Mesendoderm (in vitro differentiated cells): ENCODE data around the gene DSCAML1.

Experiments
- DNase-seq: peaks from one replicate; pipeline ENCODE4 v3.0.0; 2013
- H2AK5ac ChIP-seq: 2 replicates; pipeline ENCODE4 v1.6.1; 2013; ENCODE audit warnings: low read length, inconsistent platforms
- H2BK120ac ChIP-seq: 2 replicates; pipeline ENCODE4 v1.6.1; 2013; ENCODE audit warnings: low read depth, mild to moderate bottlenecking, low read length, moderate library complexity, mixed read lengths
- H2BK15ac ChIP-seq: replicated peaks from 2 replicates; pipeline ENCODE4 v1.6.1; 2013; ENCODE audit warnings: low read depth, mild to moderate bottlenecking, moderate library complexity
- H2BK5ac ChIP-seq: 2 replicates; pipeline ENCODE4 v1.6.1; 2013; ENCODE audit warnings: low read length, inconsistent platforms
- H3K18ac ChIP-seq: 2 replicates; pipeline ENCODE4 v1.6.1; 2013; ENCODE audit warnings: mild to moderate bottlenecking, low read length, mixed read lengths
- H3K23ac ChIP-seq: one replicate; pipeline ENCODE4 v1.6.1; 2013; ENCODE audit warnings: low read length
- H3K27ac ChIP-seq: 2 replicates; pipeline ENCODE4 v1.5.1; 2013; ENCODE audit warnings: low read depth, mild to moderate bottlenecking, inconsistent platforms, low read length, moderate library complexity
- H3K27me3 ChIP-seq: 2 replicates; pipeline ENCODE4 v1.6.1; 2013; ENCODE audit warnings: low read length, control low read depth, mild to moderate bottlenecking, inconsistent platforms; ENCODE audit not compliant: insufficient read depth, poor library complexity
- H3K36me3 ChIP-seq: 2 replicates; pipeline ENCODE4 v1.6.1; 2013; ENCODE audit warnings: low read length, inconsistent platforms; ENCODE audit not compliant: control insufficient read depth, insufficient read depth
- H3K4ac ChIP-seq: one replicate; pipeline ENCODE4 v1.6.1; 2013; ENCODE audit warnings: low read depth, mild to moderate bottlenecking, low read length, moderate library complexity
- H3K4me1 ChIP-seq: 2 replicates; pipeline ENCODE4 v1.6.1; 2013; ENCODE audit warnings: low read depth, low read length, inconsistent platforms; ENCODE audit not compliant: control insufficient read depth
- H3K4me2 ChIP-seq: 2 replicates; pipeline ENCODE4 v1.6.1; 2013; ENCODE audit warnings: low read length
- H3K4me3 ChIP-seq: 2 replicates; pipeline ENCODE4 v1.5.1; 2013; ENCODE audit warnings: mild to moderate bottlenecking, low read length
- H3K56ac ChIP-seq: one replicate; pipeline ENCODE4 v1.6.1; 2013; ENCODE audit warnings: low read length
- H3K79me1 ChIP-seq: 2 replicates; pipeline ENCODE4 v1.6.1; 2013; ENCODE audit warnings: low read length, inconsistent platforms
- H3K79me2 ChIP-seq: 2 replicates; pipeline ENCODE4 v1.6.1; 2013; ENCODE audit warnings: mild to moderate bottlenecking, low read length; ENCODE audit not compliant: control insufficient read depth, insufficient read depth
- H3K9ac ChIP-seq: 2 replicates; pipeline ENCODE4 v1.6.1; 2013; ENCODE audit warnings: low read length, inconsistent platforms
- H4K5ac ChIP-seq: one replicate; pipeline ENCODE4 v1.6.1; 2013; ENCODE audit warnings: low read length
- H4K8ac ChIP-seq: one replicate; pipeline ENCODE4 v1.6.1; 2013; ENCODE audit warnings: low read depth, mild to moderate bottlenecking, control low read depth, low read length, moderate library complexity
- WGBS: extraction: QIAGEN DNeasy Blood & Tissue Kit; methylation state at CpG from one replicate; pipeline ENCODE4 v1.1.7; 2013; ENCODE audit warnings: low lambda C conversion rate, missing lambda C conversion rate; ENCODE audit not compliant: insufficient coverage; ENCODE audit errors: extremely low coverage; 5-methylcytosine and 5-hydroxymethylcytosine counted together

The DSCAML1 gene

DNA sequence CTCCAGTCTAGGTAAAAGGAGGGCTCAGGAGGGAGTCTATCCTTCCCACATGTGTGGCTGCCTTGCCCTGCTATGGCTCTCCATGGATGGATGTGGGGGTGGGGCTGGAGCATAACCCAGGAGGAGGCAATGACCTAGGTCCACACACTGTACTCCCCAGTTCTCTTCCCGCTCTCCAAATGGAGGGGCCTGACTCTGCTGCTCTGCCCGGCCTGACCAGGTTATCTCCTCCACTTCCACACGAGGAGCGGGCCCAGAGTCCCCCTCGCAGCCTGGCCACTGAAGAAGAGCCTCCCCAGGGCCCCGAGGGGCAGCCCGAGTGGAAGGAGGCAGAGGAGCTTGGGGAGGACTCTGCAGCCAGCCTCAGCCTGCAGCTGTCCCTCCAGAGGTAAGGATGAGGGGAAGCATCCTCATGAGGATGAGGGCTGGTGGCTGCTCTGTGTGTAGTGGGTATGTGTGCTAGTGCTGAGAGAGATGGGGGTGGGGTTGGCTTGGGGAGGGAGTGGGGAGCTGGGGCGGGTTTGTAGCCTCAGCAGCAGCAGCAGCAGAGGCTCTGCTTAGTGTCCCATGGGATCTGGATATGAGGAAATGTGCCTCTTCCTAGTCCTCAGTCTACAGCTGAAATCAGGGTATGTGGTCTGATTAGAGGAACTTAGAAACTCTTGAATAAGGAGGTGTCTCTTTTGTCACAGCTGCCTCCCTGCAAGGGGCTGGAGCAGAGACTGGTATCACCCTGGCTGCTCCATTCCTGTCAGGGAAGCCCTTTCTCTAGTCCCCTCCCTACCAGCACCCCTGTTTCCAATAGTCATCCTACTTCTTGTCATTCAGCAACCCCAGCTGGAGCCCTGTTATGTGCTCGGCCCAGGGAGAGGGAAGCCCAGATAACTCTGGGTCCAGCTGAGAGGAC is 415.3 kb downstream of the DSCAML1 start:
- Histone ChIP-seq H2AK5ac (no peak overlapping the region), H3K79me1 (no peaks in the 10 kb centered on the region), H4K5ac (no peak overlapping the region), H3K56ac (no peak overlapping the region), H3K4me1 (no peaks in the 10 kb centered on the region), H3K27ac (no peak overlapping the region), H3K36me3 (no peaks in the 10 kb centered on the region), H3K4me3 (no peak overlapping the region), H3K27me3 (no peaks in the 10 kb centered on the region), H3K23ac (no peak overlapping the region), H3K9ac (no peak overlapping the region), H3K4me2 (no peak overlapping the region), H4K8ac (no peak overlapping the region), H3K79me2 (no peaks in the 10 kb centered on the region), H3K18ac (no peak overlapping the region), H2BK15ac (no peak overlapping the region), H3K4ac (no peak overlapping the region), H2BK5ac (no peak overlapping the region), H2BK120ac (no peak overlapping the region)
- no peak for DNase-seq
- WGBS: no CpG with 5 or more reads among the region's 9 CpGs

DNA sequence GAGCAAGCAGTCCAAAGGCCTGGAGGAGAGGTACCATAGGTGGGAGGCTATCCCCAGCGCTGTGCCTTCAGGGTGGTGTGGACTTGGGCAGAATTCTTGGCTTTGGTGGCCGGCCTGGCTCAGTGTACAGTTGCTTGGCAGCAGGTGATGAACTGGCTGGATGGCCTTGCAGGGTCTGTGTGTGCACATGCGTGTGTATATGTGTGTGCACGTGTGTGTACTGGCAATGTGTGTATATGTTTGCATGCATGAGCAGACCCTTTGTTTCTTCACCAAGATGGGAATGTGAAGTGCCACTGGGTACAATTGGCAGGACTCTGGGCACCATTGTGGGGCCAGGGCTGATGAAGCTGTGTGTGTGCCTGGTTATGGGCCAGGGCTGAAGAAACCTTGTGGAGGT is 416.3 kb downstream of the DSCAML1 start:
- H2BK15ac ChIP-seq: no peak overlapping the region
- H3K9ac ChIP-seq: no peak overlapping the region
- H3K18ac ChIP-seq: no peak overlapping the region
- no peaks in the 10 kb centered on the region for H3K79me1 ChIP-seq
- WGBS: no CpG with 5 or more reads among the region's 4 CpGs
- no peak overlapping the region for H3K27ac ChIP-seq
- H3K36me3 ChIP-seq: no peaks in the 10 kb centered on the region
- no peak overlapping the region for H4K8ac ChIP-seq
- H3K4me1 ChIP-seq: no peaks in the 10 kb centered on the region
- H3K4me2 ChIP-seq: no peak overlapping the region
- H2BK120ac ChIP-seq: no peak overlapping the region
- H2AK5ac ChIP-seq: no peak overlapping the region
- H3K4ac ChIP-seq: no peak overlapping the region
- no peak overlapping the region for H3K23ac ChIP-seq
- H4K5ac ChIP-seq: no peak overlapping the region
- no peak for DNase-seq
- H3K27me3 ChIP-seq: no peaks in the 10 kb centered on the region
- no peak overlapping the region for H2BK5ac ChIP-seq
- no peak overlapping the region for H3K56ac ChIP-seq
- H3K4me3 ChIP-seq: no peak overlapping the region
- no peaks in the 10 kb centered on the region for H3K79me2 ChIP-seq

DNA sequence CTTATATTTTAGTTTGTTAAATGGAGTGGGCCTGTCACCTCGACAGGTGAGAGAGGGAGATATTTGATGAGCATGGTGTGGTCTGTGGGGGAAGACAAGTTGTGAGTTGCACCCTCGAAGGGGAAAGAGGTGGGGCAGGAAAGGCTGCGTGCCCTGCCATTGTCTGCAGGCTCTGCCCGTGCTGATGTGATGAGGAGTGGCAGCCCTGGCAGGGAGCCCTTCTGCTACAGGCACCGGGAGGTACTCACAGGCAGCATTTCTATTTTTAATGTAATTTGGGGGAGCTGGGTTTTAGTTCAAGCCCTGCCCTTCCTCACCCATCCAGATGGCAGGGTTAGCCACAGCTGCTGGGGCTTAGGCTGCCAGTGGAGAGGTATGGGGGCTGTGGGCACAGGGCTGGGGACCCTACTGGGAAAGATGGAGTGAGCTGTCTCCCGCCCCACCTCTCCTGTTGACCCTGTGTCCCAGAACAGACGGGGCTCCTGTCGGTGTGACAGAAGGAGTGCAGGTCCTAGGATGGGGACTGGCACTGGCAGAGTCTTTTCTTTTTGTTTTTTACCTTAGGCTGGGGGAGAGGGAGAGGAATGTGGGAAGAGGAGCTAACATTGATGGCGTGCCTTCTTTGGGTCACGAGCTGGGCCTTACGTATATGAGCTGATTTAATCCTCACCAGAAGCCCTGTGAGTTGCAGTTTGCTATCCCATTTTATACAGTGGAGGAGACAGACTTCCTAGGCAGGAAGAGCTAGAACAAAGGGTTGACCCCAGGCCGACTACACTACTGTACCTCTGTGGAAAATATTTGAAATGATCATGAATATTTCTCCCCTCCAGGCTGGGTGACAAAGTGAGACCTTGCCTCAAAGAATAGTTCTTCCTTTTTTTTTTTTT is 417.8 kb downstream of the DSCAML1 start:
- H3K27me3 ChIP-seq: no peaks in the 10 kb centered on the region
- H3K36me3 ChIP-seq: no peaks in the 10 kb centered on the region
- no peak overlapping the region for H3K18ac ChIP-seq
- no peak overlapping the region for H2BK120ac ChIP-seq
- H3K4ac ChIP-seq: no peak overlapping the region
- no peak overlapping the region for H3K4me3 ChIP-seq
- H4K8ac ChIP-seq: no peak overlapping the region
- H3K4me1 ChIP-seq: no peaks in the 10 kb centered on the region
- H4K5ac ChIP-seq: no peak overlapping the region
- H2BK15ac ChIP-seq: no peak overlapping the region
- H3K4me2 ChIP-seq: no peak overlapping the region
- no peaks in the 10 kb centered on the region for H3K79me1 ChIP-seq
- WGBS: no CpG with 5 or more reads among the region's 12 CpGs
- H3K27ac ChIP-seq: no peak overlapping the region
- H2AK5ac ChIP-seq: no peak overlapping the region
- DNase-seq: no peak
- no peak overlapping the region for H3K9ac ChIP-seq
- H3K79me2 ChIP-seq: no peaks in the 10 kb centered on the region
- H3K56ac ChIP-seq: no peak overlapping the region
- H2BK5ac ChIP-seq: no peak overlapping the region
- no peak overlapping the region for H3K23ac ChIP-seq
